ENCODE measurements around the gene CDKN2B-AS1. TPM values are rescaled to one million over a fixed set of nuclear protein-coding genes. Genes with fewer than 3 reads are reported as not detected.

The CDKN2B-AS1 gene
- polyA plus RNA-seq, 1 donor: 0.26 TPM

- DNase-seq: no peak
Observed at GRCh38 chr9:22160221-22160620, 165.6 kb downstream of the CDKN2B-AS1 start.

- DNase-seq: no peak
Observed at GRCh38 chr9:22165144-22165543, 170.6 kb downstream of the CDKN2B-AS1 start.

GRCh38 chr9:22169243-22169642 lies 174.7 kb downstream of the CDKN2B-AS1 start:
- DNase-seq: no peak

- DNase-seq: no peak
Observed at GRCh38 chr9:22169727-22170503, 175.3 kb downstream of the CDKN2B-AS1 start.

Other genes starting within 250 kb of the CDKN2B-AS1 start
- 26.3 TPM for gene MTAP, start 192.2 kb upstream of the CDKN2B-AS1 start, polyA plus RNA-seq (ENCODE audit: insufficient read length)
- not detected for gene CDKN2A, start 399 bp upstream of the CDKN2B-AS1 start, polyA plus RNA-seq (ENCODE audit: insufficient read length)
- 0.61 TPM for gene CDKN2B, start 14.5 kb downstream of the CDKN2B-AS1 start, polyA plus RNA-seq (ENCODE audit: insufficient read length)